GM06990 (cell line): ENCODE data around the gene CAND2.
A peak's percentile ranks its signal among the peaks of the same experiment; 100 is the strongest.

Experiments used
- DNase-seq: peaks from one replicate; pipeline ENCODE4 v3.0.0-alpha.2; 2011; ENCODE audit not compliant: insufficient read length; ENCODE audit errors: extremely low read depth
- H3K27me3 ChIP-seq: replicated peaks from 2 replicates; pipeline ENCODE4 v1.6.0; 2011; ENCODE audit warnings: low read length; ENCODE audit not compliant: control insufficient read depth, insufficient read depth
- H3K36me3 ChIP-seq: 2 replicates; pipeline ENCODE4 v1.5.1; 2011; ENCODE audit warnings: low read length; ENCODE audit not compliant: control insufficient read depth, insufficient read depth
- H3K4me3 ChIP-seq: replicated peaks from 2 replicates; pipeline ENCODE4 v1.5.1; 2011; ENCODE audit warnings: low read depth, mild to moderate bottlenecking, control low read depth, low read length
- TF ChIP-seq, protein P1 (sequence below): IDR thresholded peaks from 2 replicates; pipeline ENCODE4 v1.5.1; 2011; ENCODE audit warnings: low read length, control low read depth, mild to moderate bottlenecking, inconsistent platforms; ENCODE audit not compliant: insufficient read depth, poor library complexity, severe bottlenecking

Gene CAND2

DNA sequence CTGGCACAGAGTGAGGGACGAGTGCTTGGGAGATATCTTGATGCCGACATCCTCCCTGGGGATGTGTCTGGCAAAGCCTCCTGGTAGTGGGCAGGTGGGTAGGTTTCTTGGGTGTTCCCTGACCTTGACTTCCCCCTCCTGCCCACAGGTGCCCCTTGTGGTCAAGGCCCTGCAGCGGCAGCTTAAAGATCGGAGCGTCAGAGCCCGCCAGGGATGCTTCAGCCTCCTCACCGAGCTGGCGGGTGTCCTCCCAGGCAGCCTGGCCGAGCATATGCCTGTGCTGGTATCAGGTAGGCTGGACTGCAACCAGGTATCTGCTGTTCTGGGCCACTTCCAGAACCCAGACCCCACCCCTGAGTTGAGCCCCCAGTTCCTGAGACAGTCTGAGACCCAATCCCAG lies 19.2 kb downstream of the CAND2 start:
- TF ChIP-seq, protein P1, sequence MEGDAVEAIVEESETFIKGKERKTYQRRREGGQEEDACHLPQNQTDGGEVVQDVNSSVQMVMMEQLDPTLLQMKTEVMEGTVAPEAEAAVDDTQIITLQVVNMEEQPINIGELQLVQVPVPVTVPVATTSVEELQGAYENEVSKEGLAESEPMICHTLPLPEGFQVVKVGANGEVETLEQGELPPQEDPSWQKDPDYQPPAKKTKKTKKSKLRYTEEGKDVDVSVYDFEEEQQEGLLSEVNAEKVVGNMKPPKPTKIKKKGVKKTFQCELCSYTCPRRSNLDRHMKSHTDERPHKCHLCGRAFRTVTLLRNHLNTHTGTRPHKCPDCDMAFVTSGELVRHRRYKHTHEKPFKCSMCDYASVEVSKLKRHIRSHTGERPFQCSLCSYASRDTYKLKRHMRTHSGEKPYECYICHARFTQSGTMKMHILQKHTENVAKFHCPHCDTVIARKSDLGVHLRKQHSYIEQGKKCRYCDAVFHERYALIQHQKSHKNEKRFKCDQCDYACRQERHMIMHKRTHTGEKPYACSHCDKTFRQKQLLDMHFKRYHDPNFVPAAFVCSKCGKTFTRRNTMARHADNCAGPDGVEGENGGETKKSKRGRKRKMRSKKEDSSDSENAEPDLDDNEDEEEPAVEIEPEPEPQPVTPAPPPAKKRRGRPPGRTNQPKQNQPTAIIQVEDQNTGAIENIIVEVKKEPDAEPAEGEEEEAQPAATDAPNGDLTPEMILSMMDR, result peak; percentile 4

DNA sequence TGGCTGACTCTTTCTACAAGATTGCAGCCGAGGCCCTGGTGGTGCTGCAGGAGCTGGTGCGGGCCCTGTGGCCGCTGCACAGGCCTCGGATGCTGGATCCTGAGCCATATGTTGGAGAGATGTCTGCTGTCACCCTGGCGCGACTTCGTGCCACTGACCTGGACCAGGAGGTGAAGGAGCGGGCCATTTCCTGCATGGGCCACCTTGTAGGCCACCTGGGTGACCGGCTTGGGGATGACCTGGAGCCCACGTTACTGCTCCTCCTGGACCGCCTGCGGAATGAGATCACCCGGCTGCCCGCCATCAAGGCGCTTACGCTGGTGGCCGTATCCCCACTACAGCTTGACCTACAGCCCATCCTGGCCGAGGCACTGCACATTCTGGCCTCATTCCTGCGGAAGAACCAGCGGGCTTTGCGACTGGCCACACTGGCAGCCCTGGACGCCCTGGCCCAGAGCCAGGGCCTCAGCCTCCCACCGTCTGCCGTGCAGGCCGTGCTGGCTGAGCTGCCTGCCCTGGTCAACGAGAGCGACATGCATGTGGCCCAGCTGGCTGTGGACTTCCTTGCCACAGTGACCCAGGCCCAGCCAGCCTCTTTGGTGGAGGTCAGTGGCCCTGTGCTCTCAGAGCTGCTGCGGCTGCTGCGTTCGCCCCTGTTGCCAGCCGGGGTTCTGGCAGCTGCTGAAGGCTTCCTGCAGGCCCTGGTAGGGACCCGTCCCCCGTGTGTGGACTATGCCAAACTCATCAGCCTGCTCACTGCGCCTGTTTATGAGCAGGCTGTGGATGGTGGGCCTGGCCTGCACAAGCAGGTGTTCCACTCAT lies 20.3 kb downstream of the CAND2 start:
- Histone ChIP-seq H3K27me3 (no peaks in the 10 kb centered on the region), H3K36me3 (no peaks in the 10 kb centered on the region), H3K4me3 (no peak overlapping the region)
- TF ChIP-seq, protein P1, result no peak
- no peak for DNase-seq

More for the DNA sequence above, 19.2 kb downstream of the CAND2 start:
- H3K36me3 ChIP-seq, result no peaks in the 10 kb centered on the region
- DNase-seq, result no peak
- no peak overlapping the region for H3K4me3 ChIP-seq
- no peaks in the 10 kb centered on the region for H3K27me3 ChIP-seq

DNA sequence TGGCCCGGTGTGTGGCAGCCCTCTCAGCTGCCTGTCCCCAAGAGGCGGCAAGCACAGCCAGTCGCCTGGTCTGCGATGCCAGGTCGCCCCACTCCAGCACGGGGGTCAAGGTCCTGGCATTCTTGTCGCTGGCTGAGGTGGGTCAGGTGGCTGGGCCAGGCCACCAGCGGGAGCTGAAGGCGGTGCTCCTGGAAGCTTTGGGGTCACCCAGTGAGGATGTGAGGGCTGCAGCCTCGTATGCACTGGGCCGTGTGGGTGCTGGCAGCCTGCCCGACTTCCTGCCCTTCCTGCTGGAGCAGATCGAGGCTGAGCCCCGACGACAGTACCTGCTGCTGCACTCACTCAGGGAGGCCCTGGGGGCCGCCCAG lies 20.8 kb downstream of the CAND2 start:
- Histone ChIP-seq H3K4me3 (no peak overlapping the region), H3K27me3 (no peaks in the 10 kb centered on the region), H3K36me3 (no peaks in the 10 kb centered on the region)
- TF ChIP-seq, protein P1, result no peak
- no peak for DNase-seq

DNA sequence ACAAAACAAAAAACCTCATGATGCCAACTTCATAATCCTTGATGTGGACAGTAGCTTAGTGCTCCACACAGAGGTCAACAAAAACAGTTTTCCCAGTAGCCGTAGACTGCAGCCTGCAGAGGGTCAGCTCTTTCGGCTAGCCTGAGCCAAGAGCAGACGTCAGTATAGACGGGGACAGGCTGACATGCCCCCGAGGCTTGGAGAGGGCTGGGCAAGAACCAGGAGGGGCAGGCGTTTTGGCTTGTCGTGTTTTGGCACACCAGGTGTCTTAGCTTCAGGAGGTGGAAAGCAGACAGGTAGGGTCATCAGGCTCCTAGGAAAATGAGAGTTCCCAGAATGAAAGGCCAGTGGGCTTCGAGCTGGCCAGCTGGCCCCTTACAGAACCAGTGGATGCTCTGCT lies 21.8 kb downstream of the CAND2 start:
- TF ChIP-seq, protein P1, result no peak
- H3K36me3 ChIP-seq, result no peaks in the 10 kb centered on the region

DNA sequence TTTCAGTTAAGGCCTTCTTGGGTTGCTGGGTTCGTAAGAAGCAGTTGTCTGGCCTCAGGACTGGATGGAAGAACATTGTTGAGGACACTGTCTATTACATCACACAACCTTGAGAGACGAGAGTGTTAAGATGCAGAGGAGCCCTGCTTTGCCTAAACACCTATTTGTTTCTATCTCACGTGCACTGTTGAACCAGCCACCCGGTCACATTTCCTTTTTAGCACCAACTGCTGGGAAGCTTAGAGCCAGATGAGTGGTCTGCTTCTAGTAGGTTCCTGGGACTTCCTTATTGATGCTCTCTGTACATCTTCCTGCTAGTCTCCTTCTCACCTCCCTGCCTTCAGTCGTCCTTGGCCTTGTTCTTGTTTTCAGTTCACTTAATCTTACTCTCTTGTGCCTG lies 22.3 kb downstream of the CAND2 start:
- no peak for DNase-seq
- Histone ChIP-seq H3K36me3 (no peaks in the 10 kb centered on the region), H3K4me3 (no peak overlapping the region), H3K27me3 (no peaks in the 10 kb centered on the region)
- TF ChIP-seq, protein P1, result no peak

More for the DNA sequence above, 21.8 kb downstream of the CAND2 start:
- Histone ChIP-seq H3K4me3 (no peak overlapping the region), H3K27me3 (no peaks in the 10 kb centered on the region)
- no peak for DNase-seq

DNA sequence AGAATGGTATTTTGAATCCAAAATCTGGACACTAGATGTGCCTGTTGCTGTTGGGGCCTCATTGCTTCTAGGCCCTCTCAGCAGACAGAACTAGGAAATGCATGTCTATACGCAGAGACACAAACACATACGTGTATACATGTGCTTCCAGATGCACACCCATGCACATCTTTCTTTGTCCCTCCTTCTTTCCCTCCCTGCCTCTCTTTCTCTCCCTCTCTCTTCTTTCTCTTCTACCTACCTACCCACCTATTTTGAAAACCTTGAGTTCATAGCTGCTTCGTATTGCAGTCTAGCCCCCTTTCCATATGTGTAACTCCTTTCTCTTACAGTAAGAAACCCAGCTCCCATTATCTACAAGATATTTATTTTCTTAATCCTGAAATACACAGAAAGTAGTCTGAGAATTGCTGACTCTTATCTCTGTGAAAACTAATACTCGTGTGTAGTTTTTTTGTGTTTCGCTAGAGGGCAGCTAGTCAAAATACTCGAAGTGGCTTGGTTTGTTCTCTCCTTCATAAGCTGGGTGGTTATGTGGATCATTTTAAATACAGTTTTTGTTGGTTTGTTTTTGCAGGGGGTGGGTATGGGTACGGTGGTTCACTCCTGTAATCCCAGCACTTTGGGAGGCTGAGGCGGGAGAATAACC lies 26.4 kb downstream of the CAND2 start:
- no peak for DNase-seq
- TF ChIP-seq, protein P1, result peak; percentile 44
- no peaks in the 10 kb centered on the region for H3K27me3 ChIP-seq
- no peak overlapping the region for H3K4me3 ChIP-seq
- no peaks in the 10 kb centered on the region for H3K36me3 ChIP-seq
